ENCODE measurements around the gene MYMX. TPM values are rescaled to one million over a fixed set of nuclear protein-coding genes. Genes with fewer than 3 reads are reported as not detected.
A peak's percentile ranks its signal among the peaks of the same experiment; 100 is the strongest.

Gene MYMX
- total and polyA plus RNA-seq, 2 of the 13 experiments (the other 11 are each of a cell fraction or from before 2014, with no cell fraction given) = not detected

DNA sequence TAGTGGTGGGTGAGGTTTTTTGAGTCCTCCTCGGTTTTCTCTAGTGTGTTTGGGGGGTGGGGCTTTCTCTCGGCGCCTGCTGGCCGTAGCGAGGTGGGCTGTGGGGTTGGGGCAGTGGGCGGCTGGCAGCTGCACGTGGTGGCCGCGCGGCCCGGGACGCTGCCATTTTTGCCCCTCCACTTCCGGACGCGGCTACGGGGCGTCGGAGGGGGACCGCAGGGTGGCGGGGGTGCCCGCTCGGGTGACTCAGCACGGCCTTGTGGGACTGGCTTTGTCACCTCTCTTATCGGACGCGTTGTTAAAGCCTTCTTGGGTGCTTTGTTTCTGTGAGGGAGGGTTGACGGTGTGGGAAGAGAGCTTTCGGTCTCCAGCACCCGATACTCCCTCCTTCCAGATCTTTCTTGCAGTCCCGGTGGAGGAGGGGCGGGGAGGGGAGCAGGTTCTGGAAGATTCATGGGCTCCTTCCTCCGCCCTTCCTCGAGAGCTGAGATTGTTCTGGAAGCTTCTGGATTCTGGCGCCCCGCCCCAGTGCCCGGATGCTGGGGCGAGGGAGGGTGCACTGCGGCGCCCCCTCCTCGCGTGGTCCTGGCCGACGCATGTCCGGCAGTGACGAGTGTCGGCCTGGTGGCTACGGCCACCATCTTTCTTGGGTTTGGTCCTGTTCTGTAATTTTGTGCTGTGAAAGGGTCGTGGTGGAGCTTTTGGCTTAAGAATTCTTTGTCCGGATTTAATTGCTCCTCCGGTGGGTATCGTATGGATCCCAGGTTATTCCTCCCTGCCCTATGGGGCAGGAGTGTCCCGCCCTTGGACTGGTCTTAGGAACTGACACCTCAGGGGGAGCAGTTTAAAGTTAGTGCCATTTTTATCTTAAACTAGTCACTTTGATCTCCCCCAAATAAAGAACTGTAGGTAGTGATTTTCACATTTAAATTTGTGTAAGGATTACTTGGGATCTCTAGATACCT lies 30.9 kb downstream of the MYMX start (continued):
- TF ChIP-seq, protein P1, sequence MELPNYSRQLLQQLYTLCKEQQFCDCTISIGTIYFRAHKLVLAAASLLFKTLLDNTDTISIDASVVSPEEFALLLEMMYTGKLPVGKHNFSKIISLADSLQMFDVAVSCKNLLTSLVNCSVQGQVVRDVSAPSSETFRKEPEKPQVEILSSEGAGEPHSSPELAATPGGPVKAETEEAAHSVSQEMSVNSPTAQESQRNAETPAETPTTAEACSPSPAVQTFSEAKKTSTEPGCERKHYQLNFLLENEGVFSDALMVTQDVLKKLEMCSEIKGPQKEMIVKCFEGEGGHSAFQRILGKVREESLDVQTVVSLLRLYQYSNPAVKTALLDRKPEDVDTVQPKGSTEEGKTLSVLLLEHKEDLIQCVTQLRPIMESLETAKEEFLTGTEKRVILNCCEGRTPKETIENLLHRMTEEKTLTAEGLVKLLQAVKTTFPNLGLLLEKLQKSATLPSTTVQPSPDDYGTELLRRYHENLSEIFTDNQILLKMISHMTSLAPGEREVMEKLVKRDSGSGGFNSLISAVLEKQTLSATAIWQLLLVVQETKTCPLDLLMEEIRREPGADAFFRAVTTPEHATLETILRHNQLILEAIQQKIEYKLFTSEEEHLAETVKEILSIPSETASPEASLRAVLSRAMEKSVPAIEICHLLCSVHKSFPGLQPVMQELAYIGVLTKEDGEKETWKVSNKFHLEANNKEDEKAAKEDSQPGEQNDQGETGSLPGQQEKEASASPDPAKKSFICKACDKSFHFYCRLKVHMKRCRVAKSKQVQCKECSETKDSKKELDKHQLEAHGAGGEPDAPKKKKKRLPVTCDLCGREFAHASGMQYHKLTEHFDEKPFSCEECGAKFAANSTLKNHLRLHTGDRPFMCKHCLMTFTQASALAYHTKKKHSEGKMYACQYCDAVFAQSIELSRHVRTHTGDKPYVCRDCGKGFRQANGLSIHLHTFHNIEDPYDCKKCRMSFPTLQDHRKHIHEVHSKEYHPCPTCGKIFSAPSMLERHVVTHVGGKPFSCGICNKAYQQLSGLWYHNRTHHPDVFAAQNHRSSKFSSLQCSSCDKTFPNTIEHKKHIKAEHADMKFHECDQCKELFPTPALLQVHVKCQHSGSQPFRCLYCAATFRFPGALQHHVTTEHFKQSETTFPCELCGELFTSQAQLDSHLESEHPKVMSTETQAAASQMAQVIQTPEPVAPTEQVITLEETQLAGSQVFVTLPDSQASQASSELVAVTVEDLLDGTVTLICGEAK (IDR thresholded peaks at IDR 0.05) = no peak
- TF ChIP-seq, protein P1 (CRISPR knock-in tag; IDR thresholded peaks at IDR 0.05) = no peak
- TF ChIP-seq HOXA9 (CRISPR knock-in tag; IDR thresholded peaks at IDR 0.05; ENCODE audit: borderline replicate concordance) = no peak
- TF ChIP-seq THAP11 (CRISPR knock-in tag; IDR thresholded peaks at IDR 0.05) = no peak
- TF ChIP-seq ZBTB1 (CRISPR knock-in tag; IDR thresholded peaks at IDR 0.05; ENCODE audit: borderline replicate concordance) = no peak
- TF ChIP-seq SMAD1 (CRISPR knock-in tag; IDR thresholded peaks at IDR 0.05; ENCODE audit: borderline replicate concordance, low read depth) = no peak
- no peak for TF ChIP-seq RFX3 (CRISPR knock-in tag; IDR thresholded peaks at IDR 0.05)
- TF ChIP-seq ZNF775 (CRISPR knock-in tag; IDR thresholded peaks at IDR 0.05; ENCODE audit: borderline replicate concordance) = no peak
- TF ChIP-seq NCOR1 (IDR thresholded peaks at IDR 0.05; ENCODE audit: borderline replicate concordance, low read length) = no peak; the same call in 1 of the 2 replicates
- TF ChIP-seq, protein P2, sequence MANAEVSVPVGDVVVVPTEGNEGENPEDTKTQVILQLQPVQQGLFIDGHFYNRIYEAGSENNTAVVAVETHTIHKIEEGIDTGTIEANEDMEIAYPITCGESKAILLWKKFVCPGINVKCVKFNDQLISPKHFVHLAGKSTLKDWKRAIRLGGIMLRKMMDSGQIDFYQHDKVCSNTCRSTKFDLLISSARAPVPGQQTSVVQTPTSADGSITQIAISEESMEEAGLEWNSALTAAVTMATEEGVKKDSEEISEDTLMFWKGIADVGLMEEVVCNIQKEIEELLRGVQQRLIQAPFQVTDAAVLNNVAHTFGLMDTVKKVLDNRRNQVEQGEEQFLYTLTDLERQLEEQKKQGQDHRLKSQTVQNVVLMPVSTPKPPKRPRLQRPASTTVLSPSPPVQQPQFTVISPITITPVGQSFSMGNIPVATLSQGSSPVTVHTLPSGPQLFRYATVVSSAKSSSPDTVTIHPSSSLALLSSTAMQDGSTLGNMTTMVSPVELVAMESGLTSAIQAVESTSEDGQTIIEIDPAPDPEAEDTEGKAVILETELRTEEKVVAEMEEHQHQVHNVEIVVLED (CRISPR knock-in tag; IDR thresholded peaks at IDR 0.05; ENCODE audit: borderline replicate concordance) = no peak
- no peak for TF ChIP-seq XRCC5 (optimal IDR thresholded peaks at IDR 0.05; ENCODE audit: low read length)
- no peak; the same call in 1 of the 2 replicates for TF ChIP-seq ZNF329 (CRISPR knock-in tag; IDR thresholded peaks at IDR 0.05; ENCODE audit: low read depth)
- no peak for TF ChIP-seq ZFYVE20 (CRISPR knock-in tag; IDR thresholded peaks at IDR 0.05; ENCODE audit: borderline replicate concordance, low read depth)
- no peak for TF ChIP-seq ZKSCAN5 (CRISPR knock-in tag; IDR thresholded peaks at IDR 0.05)
- no peak; the same call in 1 of the 2 replicates for TF ChIP-seq ZFP90 (CRISPR knock-in tag; IDR thresholded peaks at IDR 0.05; ENCODE audit: borderline replicate concordance)
- 0 out of 2 replicates have a peak, but pooled peaks have one; percentile 1 for TF ChIP-seq ZFAT (CRISPR knock-in tag; conservative IDR thresholded peaks at IDR 0.05)
- no peak for TF ChIP-seq ZSCAN22 (CRISPR knock-in tag; IDR thresholded peaks at IDR 0.05)
- TF ChIP-seq ZNF432 (CRISPR knock-in tag; IDR thresholded peaks at IDR 0.05; ENCODE audit: borderline replicate concordance) = no peak
